Vagina (tissue), 2 donors: ENCODE results near the gene SENP3.

ENCODE experiments used
- POLR2A ChIP-seq, 2 donors: fragments of 450-650 bp; IDR thresholded peaks; one replicate each; pipeline ENCODE4 v1.6.1; 2017; ENCODE audit warnings: antibody characterized with exemption in 2 of 2, mild to moderate bottlenecking in 2 of 2, moderate library complexity in 2 of 2
- TF ChIP-seq, protein P1 (sequence below), 3 experiments: fragments of 450-650 bp in 2 of 3; fragments of 200-600 bp in 1 of 3; sonication (generic) in 1 of 3; IDR thresholded peaks; one replicate each; pipeline ENCODE4 v1.5.1; 2017 to 2019; ENCODE audit warnings: antibody characterized with exemption in 3 of 3, mild to moderate bottlenecking in 2 of 3, moderate library complexity in 2 of 3

DNA sequence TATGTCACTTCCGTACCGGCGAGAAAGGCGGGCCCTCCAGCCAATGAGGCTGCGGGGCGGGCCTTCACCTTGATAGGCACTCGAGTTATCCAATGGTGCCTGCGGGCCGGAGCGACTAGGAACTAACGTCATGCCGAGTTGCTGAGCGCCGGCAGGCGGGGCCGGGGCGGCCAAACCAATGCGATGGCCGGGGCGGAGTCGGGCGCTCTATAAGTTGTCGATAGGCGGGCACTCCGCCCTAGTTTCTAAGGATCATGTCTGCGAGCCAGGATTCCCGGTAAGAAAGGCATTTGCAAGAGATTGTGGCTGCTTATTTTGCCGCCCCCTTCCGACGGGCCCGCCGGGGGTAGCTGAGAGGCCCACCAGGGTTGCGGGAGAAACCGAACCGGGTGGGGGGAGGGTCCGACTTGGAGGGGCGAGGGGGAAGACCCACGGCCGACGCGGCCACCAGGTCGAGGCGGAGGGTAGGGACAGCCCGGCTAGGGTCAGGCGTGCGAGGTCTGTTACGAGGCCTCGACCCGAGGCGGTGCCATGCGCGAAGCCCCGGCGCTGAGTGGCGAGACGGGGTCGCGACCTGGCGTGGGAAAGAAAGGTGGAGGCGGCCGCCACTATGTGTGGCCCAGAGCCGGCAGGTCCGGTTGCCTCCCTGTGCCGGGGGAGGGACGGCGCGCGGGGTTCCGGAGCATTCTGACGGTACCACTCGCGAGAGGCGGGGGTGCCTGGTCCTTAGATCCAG, 11.0 kb downstream of the SENP3 start:
- peak; percentile 79 to 98 for TF ChIP-seq POLR2A (IDR thresholded peaks at IDR 0.05)
- TF ChIP-seq, protein P1, sequence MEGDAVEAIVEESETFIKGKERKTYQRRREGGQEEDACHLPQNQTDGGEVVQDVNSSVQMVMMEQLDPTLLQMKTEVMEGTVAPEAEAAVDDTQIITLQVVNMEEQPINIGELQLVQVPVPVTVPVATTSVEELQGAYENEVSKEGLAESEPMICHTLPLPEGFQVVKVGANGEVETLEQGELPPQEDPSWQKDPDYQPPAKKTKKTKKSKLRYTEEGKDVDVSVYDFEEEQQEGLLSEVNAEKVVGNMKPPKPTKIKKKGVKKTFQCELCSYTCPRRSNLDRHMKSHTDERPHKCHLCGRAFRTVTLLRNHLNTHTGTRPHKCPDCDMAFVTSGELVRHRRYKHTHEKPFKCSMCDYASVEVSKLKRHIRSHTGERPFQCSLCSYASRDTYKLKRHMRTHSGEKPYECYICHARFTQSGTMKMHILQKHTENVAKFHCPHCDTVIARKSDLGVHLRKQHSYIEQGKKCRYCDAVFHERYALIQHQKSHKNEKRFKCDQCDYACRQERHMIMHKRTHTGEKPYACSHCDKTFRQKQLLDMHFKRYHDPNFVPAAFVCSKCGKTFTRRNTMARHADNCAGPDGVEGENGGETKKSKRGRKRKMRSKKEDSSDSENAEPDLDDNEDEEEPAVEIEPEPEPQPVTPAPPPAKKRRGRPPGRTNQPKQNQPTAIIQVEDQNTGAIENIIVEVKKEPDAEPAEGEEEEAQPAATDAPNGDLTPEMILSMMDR (IDR thresholded peaks at IDR 0.05) = no peak
